Gastroesophageal sphincter (tissue), 4 donors: Measurements from ENCODE around the gene SESTD1. TPM values are rescaled to one million over a fixed set of nuclear protein-coding genes. Genes with fewer than 3 reads are reported as not detected.
A peak's percentile ranks its signal among the peaks of the same experiment; 100 is the strongest.

Source experiments
- ATAC-seq: fragments of 150-250 bp; one replicate; pipeline ENCODE4 v1.9.1; 2016; ENCODE audit warnings: mild to moderate bottlenecking, moderate library complexity
- H3K27ac ChIP-seq, 4 donors: fragments of 200-600 bp; sonication (generic) in 3 of 4; 1 replicate in 3 of 4; 2 replicates in 1 of 4; pipeline ENCODE4 v1.5.1; 2016 to 2019
- H3K27me3 ChIP-seq: fragments of 200-600 bp; sonication (generic); one replicate; pipeline ENCODE4 v1.5.1; 2019
- H3K36me3 ChIP-seq, 2 donors: fragments of 200-600 bp; sonication (generic); one replicate each; pipeline ENCODE4 v1.5.1; 2019; ENCODE audit warnings: control low read depth in 1 of 2
- H3K4me1 ChIP-seq, 3 donors: fragments of 200-600 bp; sonication (generic); 1 replicate in 2 of 3; 2 replicates in 1 of 3; pipeline ENCODE4 v1.5.1; 2016 to 2019; ENCODE audit warnings: control low read depth in 2 of 3
- H3K4me3 ChIP-seq, 2 donors: fragments of 200-600 bp; sonication (generic); one replicate each; pipeline ENCODE4 v1.5.1; 2019; ENCODE audit warnings: mild to moderate bottlenecking in 1 of 2, moderate library complexity in 1 of 2
- H3K9me3 ChIP-seq, 3 donors: fragments of 200-600 bp; sonication (generic); one replicate each; pipeline ENCODE4 v1.5.1; 2017 to 2019; ENCODE audit warnings: control low read depth in 2 of 3
- EP300 ChIP-seq: sonication (generic); formaldehyde crosslinking; IDR thresholded peaks from one replicate; pipeline ENCODE4 v1.6.1; 2017; ENCODE audit warnings: antibody characterized with exemption, mild to moderate bottlenecking
- POLR2A ChIP-seq, 2 donors: fragments of 450-650 bp; IDR thresholded peaks; one replicate each; pipeline ENCODE4 v1.6.1; 2017; ENCODE audit warnings: antibody characterized with exemption in 2 of 2, mild to moderate bottlenecking in 2 of 2, moderate library complexity in 1 of 2
- POLR2AphosphoS5 ChIP-seq: sonication (generic); formaldehyde crosslinking; IDR thresholded peaks from one replicate; pipeline ENCODE4 v1.6.1; 2017; ENCODE audit warnings: antibody characterized with exemption
- WGBS, 2 donors: methylation state at CpG; one replicate each; pipeline ENCODE4 v1.1.5; 2018; ENCODE audit warnings: low coverage in 1 of 2; 5-methylcytosine and 5-hydroxymethylcytosine counted together
- total RNA-seq, 4 donors: library from RNA; depleted of rRNA; stranded (reverse); fragments of >200 nt; gene quantifications; one replicate each; pipeline ENCODE4 v1.1.0, GENCODE V29; 2016
- TF ChIP-seq, protein P1 (sequence below), 4 experiments: fragments of 200-600 bp in 2 of 4; fragments of 450-650 bp in 2 of 4; sonication (generic) in 1 of 4; IDR thresholded peaks; one replicate each; pipeline ENCODE4 v1.5.1; 2017 to 2019; ENCODE audit warnings: antibody characterized with exemption in 4 of 4, mild to moderate bottlenecking in 2 of 4, moderate library complexity in 2 of 4

The SESTD1 gene
- total RNA-seq, 4 donors from 2014 or later = 47.9 to 103 (median 68.5) TPM

DNA sequence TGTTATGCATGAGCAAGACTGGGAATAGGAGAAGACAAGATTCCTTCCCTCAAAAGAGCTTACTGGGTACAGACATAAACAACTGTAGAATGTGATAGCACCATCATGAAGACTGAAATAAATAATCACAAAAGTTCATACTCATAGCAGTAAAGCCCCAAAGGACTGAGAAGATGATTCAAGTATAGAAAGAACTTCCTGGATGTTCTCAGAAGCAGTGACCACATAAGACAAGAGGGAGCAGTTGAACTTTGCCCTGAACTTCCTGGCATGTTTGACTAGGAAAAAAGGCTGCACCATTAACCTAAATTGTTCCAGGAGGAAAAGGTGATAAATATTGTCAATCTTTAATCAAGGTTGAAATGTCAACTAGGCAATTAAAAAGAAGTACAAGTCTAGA, 156.9 kb downstream of the SESTD1 start:
- no peak for ATAC-seq
- no peak for TF ChIP-seq POLR2AphosphoS5
- TF ChIP-seq, protein P1, sequence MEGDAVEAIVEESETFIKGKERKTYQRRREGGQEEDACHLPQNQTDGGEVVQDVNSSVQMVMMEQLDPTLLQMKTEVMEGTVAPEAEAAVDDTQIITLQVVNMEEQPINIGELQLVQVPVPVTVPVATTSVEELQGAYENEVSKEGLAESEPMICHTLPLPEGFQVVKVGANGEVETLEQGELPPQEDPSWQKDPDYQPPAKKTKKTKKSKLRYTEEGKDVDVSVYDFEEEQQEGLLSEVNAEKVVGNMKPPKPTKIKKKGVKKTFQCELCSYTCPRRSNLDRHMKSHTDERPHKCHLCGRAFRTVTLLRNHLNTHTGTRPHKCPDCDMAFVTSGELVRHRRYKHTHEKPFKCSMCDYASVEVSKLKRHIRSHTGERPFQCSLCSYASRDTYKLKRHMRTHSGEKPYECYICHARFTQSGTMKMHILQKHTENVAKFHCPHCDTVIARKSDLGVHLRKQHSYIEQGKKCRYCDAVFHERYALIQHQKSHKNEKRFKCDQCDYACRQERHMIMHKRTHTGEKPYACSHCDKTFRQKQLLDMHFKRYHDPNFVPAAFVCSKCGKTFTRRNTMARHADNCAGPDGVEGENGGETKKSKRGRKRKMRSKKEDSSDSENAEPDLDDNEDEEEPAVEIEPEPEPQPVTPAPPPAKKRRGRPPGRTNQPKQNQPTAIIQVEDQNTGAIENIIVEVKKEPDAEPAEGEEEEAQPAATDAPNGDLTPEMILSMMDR (IDR thresholded peaks at IDR 0.05) = no peak
- no peak for TF ChIP-seq POLR2A (IDR thresholded peaks at IDR 0.05)
- no peak for TF ChIP-seq EP300
- peaks cover 3 to 47% of the 10 kb centered on the region in 2 donors for H3K36me3 ChIP-seq
- no peaks in the 10 kb centered on the region for H3K27me3 ChIP-seq
- H3K4me3 ChIP-seq = no peak overlapping the region
- no peaks in the 10 kb centered on the region for H3K9me3 ChIP-seq
- H3K27ac ChIP-seq = peak overlapping the region in 1 of 4 donors; percentile 76
- H3K4me1 ChIP-seq = peaks cover 24 to 45% (median 25%) of the 10 kb centered on the region in 3 donors

- no peaks in the 10 kb centered on the region for H3K27me3 ChIP-seq
- peak; percentile 76 for ATAC-seq
- H3K4me3 ChIP-seq = no peak overlapping the region
- H3K4me1 ChIP-seq = peaks cover 24 to 45% (median 25%) of the 10 kb centered on the region in 3 donors
- TF ChIP-seq POLR2AphosphoS5 = peak; percentile 83
- TF ChIP-seq POLR2A (IDR thresholded peaks at IDR 0.05) = no peak
- no peak for TF ChIP-seq EP300
- no peaks in the 10 kb centered on the region for H3K9me3 ChIP-seq
- peak overlapping the region in 3 of 4 donors; percentile 62 to 76 (median 68) for H3K27ac ChIP-seq
- peaks cover 0 to 38% of the 10 kb centered on the region in 2 donors for H3K36me3 ChIP-seq
- WGBS, 2 donors = 23 to 25% methylated on average over 3 of the region's 3 CpGs
Measured at GRCh38 chr2:179106676-179107428, 157.8 kb downstream of the SESTD1 start.

DNA sequence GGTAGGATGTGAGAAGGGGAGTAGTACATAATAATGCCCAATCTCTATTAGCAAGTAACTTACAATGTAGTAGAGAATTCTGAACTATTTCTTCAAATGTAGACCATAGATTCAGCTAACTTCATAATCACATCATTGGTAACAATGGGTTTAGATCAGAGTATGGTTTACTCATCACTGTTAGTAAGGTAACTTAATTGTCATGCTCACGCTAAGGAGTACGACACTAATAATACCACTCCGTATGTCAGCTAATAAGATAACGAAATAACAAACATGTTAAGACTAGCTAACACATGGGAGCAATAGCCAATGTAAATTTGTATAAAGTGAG, 158.3 kb downstream of the SESTD1 start:
- no peak for TF ChIP-seq POLR2A (IDR thresholded peaks at IDR 0.05)
- TF ChIP-seq, protein P1 (IDR thresholded peaks at IDR 0.05) = no peak
- no peak for TF ChIP-seq EP300
- no peak for TF ChIP-seq POLR2AphosphoS5
- 41 to 50% methylated on average over 4 of the region's 4 CpGs for WGBS, 2 donors

GRCh38 chr2:179104736-179105135, 159.9 kb downstream of the SESTD1 start:
- peak; percentile 86 for ATAC-seq
- TF ChIP-seq POLR2AphosphoS5 (peak; percentile 86), EP300 (no peak), POLR2A (IDR thresholded peaks at IDR 0.05) (no peak)
- TF ChIP-seq, protein P1 (IDR thresholded peaks at IDR 0.05) = no peak
- 40 to 63% methylated on average over 2 of the region's 2 CpGs for WGBS, 2 donors

More for the DNA sequence above, 158.3 kb downstream of the SESTD1 start:
- peaks cover 0 to 33% of the 10 kb centered on the region in 2 donors for H3K36me3 ChIP-seq
- H3K9me3 ChIP-seq = no peaks in the 10 kb centered on the region
- H3K4me1 ChIP-seq = peaks cover 24 to 45% (median 25%) of the 10 kb centered on the region in 3 donors
- H3K27me3 ChIP-seq = no peaks in the 10 kb centered on the region
- no peak overlapping the region for H3K4me3 ChIP-seq
- no peak for ATAC-seq
- H3K27ac ChIP-seq = peak overlapping the region; percentile 62 to 80 (median 72)

DNA sequence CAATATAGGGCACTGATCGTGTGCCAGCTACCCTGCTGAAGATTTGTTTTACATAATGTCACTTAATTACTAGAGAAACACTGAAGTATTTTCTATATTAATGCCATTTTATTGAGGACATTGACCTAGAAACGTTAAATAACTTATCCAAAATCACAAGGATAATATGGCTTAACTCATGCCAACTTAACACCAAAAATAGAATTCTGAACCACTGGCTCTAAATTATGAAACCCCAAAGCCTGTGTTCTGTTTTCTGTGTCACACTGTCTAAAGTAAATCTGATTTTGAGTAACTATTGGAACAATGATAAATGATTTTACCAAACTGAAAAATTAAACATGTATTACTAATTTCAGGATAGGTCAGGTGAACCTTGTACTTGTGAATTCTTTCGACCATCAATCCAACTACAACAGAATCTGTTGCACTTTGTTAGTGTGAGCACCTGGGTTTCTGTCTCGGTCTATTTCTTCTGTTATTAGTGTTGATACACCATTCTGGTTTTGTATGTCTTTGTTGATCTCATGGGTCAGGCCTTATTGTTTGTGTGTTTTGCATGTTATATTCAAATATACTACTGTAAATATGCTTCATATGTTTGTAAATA, 166.4 kb downstream of the SESTD1 start:
- H3K27me3 ChIP-seq = no peaks in the 10 kb centered on the region

More at GRCh38 chr2:179104736-179105135, 159.9 kb downstream of the SESTD1 start:
- H3K4me3 ChIP-seq = no peak overlapping the region
- H3K9me3 ChIP-seq = no peaks in the 10 kb centered on the region
- peak overlapping the region; percentile 62 to 80 (median 72) for H3K27ac ChIP-seq
- peaks cover 0 to 21% of the 10 kb centered on the region in 2 donors for H3K36me3 ChIP-seq
- H3K27me3 ChIP-seq = no peaks in the 10 kb centered on the region
- H3K4me1 ChIP-seq = peaks cover 24 to 45% (median 25%) of the 10 kb centered on the region in 3 donors

More for the DNA sequence above, 166.4 kb downstream of the SESTD1 start:
- H3K4me1 ChIP-seq = peaks cover 0 to 5% (median 0%) of the 10 kb centered on the region in 3 donors
- WGBS, 2 donors = 76 to 82% methylated on average over 4 of the region's 4 CpGs
- no peaks in the 10 kb centered on the region for H3K36me3 ChIP-seq
- TF ChIP-seq POLR2A (IDR thresholded peaks at IDR 0.05) = no peak
- TF ChIP-seq POLR2AphosphoS5 = no peak
- TF ChIP-seq, protein P1 (IDR thresholded peaks at IDR 0.05) = no peak
- TF ChIP-seq EP300 = no peak
- H3K9me3 ChIP-seq = peaks cover 0 to under 1% (median 0%) of the 10 kb centered on the region in 3 donors
- no peak overlapping the region for H3K27ac ChIP-seq
- no peak for ATAC-seq
- H3K4me3 ChIP-seq = no peak overlapping the region
